HepG2 (cell line): ENCODE results near the gene CDC42BPG. TPM values are rescaled to one million over a fixed set of nuclear protein-coding genes. Genes with fewer than 3 reads are reported as not detected.

Experiments
- ARID2 ChIP-seq: sonication (generic); formaldehyde crosslinking; IDR thresholded peaks from 2 replicates; pipeline ENCODE4 v1.8.1; 2022; ENCODE audit warnings: mild to moderate bottlenecking, missing genetic modification reagents, borderline replicate concordance
- BCL6 ChIP-seq: IDR thresholded peaks from 2 replicates; pipeline ENCODE4 v1.6.1; 2016; ENCODE audit warnings: missing genetic modification reagents, missing compliant biosample characterization
- ELF3 ChIP-seq: IDR thresholded peaks from 2 replicates; pipeline ENCODE4 v1.6.1; 2016; ENCODE audit warnings: missing genetic modification reagents, missing compliant biosample characterization
- HMG20B ChIP-seq: conservative IDR thresholded peaks from 2 replicates; pipeline ENCODE4 v1.6.1; 2016; ENCODE audit warnings: missing genetic modification reagents, missing compliant biosample characterization
- HNF1A ChIP-seq, 2 experiments: sonication (generic) in 1 of 2; formaldehyde crosslinking in 1 of 2; IDR thresholded peaks; 2 replicates each; pipeline versions ENCODE4 v1.4.0 to v1.6.1; 2016 to 2020; ENCODE audit warnings: borderline replicate concordance in 1 of 2, low read depth in 1 of 2, mild to moderate bottlenecking in 1 of 2, missing genetic modification reagents in 1 of 2
- HOXA5 ChIP-seq: sonication (generic); formaldehyde crosslinking; IDR thresholded peaks from 2 replicates; pipeline ENCODE4 v1.4.0; 2020; ENCODE audit warnings: missing genetic modification reagents
- MBD4 ChIP-seq: IDR thresholded peaks from 2 replicates; pipeline ENCODE4 v1.6.1; 2012; ENCODE audit warnings: low read length, inconsistent platforms, borderline replicate concordance
- MBNL3 ChIP-seq: fragments of 250-450 bp; sonication (Bioruptor Pico); conservative IDR thresholded peaks from 2 replicates; pipeline ENCODE4 v1.8.0; 2022; ENCODE audit warnings: mild to moderate bottlenecking, inconsistent platforms
- MED1 ChIP-seq: sonication (generic); formaldehyde crosslinking; IDR thresholded peaks from 2 replicates; pipeline ENCODE4 v1.4.0; 2020; ENCODE audit warnings: missing genetic modification reagents
- POLR2AphosphoS5 ChIP-seq: IDR thresholded peaks from 2 replicates; pipeline ENCODE4 v1.6.1; 2012; ENCODE audit warnings: low read depth, low read length
- PRPF4 ChIP-seq: fragments of 200-400 bp; formaldehyde crosslinking; IDR thresholded peaks from 2 replicates; pipeline ENCODE4 v1.6.1; 2016; ENCODE audit warnings: low read length, low read depth; ENCODE audit not compliant: poor library complexity, severe bottlenecking
- TFDP1 ChIP-seq: IDR thresholded peaks from 2 replicates; pipeline ENCODE4 v1.6.1; 2016; ENCODE audit warnings: missing compliant biosample characterization, missing genetic modification reagents, borderline replicate concordance
- ZBTB4 ChIP-seq: sonication (generic); formaldehyde crosslinking; IDR thresholded peaks from 2 replicates; pipeline ENCODE4 v1.4.0; 2020; ENCODE audit warnings: missing genetic modification reagents, mild to moderate bottlenecking, borderline replicate concordance
- ZKSCAN1 ChIP-seq: fragments of 150-350 bp; IDR thresholded peaks from 2 replicates; pipeline ENCODE4 v1.6.1; 2014; ENCODE audit warnings: low read length
- ZNF101 ChIP-seq: sonication (generic); formaldehyde crosslinking; IDR thresholded peaks from 2 replicates; pipeline ENCODE4 v1.4.0; 2020; ENCODE audit warnings: mild to moderate bottlenecking, low read depth, missing genetic modification reagents, borderline replicate concordance
- ZNF331 ChIP-seq: sonication (generic); formaldehyde crosslinking; IDR thresholded peaks from 2 replicates; pipeline ENCODE4 v1.4.0; 2020; ENCODE audit warnings: missing genetic modification reagents
- ZNF580 ChIP-seq: IDR thresholded peaks from 2 replicates; pipeline ENCODE4 v1.6.1; 2016; ENCODE audit warnings: low read depth, borderline replicate concordance
- ZNF597 ChIP-seq: sonication (generic); formaldehyde crosslinking; IDR thresholded peaks from 2 replicates; pipeline ENCODE4 v1.5.0; 2020; ENCODE audit warnings: missing genetic modification reagents
- ZNF644 ChIP-seq: IDR thresholded peaks from 2 replicates; pipeline ENCODE4 v1.6.1; 2016; ENCODE audit warnings: low read depth
- ZNF7 ChIP-seq: IDR thresholded peaks from 2 replicates; pipeline ENCODE4 v1.6.1; 2016; ENCODE audit warnings: missing biosample characterization, missing genetic modification reagents
- polyA plus RNA-seq, 8 experiments: library from polyadenylated mRNA; depleted of rRNA in 3 of 8; stranded (reverse) in 7 of 8; unstranded in 1 of 8; fragments of >200 nt; fragmentation: Illumina TruSeq in 4 of 8; extraction: Trizol in 4 of 8; gene quantifications; 2 replicates each; pipeline versions ENCODE4 v1.2.1 to v1.2.3, GENCODE V29; 2011 to 2016; ENCODE audit warnings: low read depth in 4 of 8, missing spikeins in 1 of 8, mixed read lengths in 1 of 8; ENCODE audit not compliant: insufficient read depth in 1 of 8
- total RNA-seq, 5 experiments: library from RNA; depleted of rRNA; stranded (reverse); fragments of >200 nt; fragmentation: Illumina TruSeq; extraction: Trizol; gene quantifications; 2 replicates each; pipeline ENCODE4 v1.2.3, GENCODE V29; 2016; ENCODE audit warnings: low read depth in 1 of 5

CDC42BPG gene
- total and polyA plus RNA-seq, 2 of the 13 experiments (the other 11 are each of a cell fraction or from before 2014, with no cell fraction given) = 0.55 to 1.4 TPM

- TF ChIP-seq TFDP1 (CRISPR knock-in tag) (no peak), HMG20B (CRISPR knock-in tag) (no peak), HOXA5 (CRISPR knock-in tag) (0 out of 2 replicates have a peak, but pooled peaks have one; percentile 25), MBNL3 (CRISPR knock-in tag) (no peak), MBD4 (no peak), ZBTB4 (CRISPR knock-in tag) (no peak), HNF1A (IDR thresholded peaks at IDR 0.05; ENCODE audit: low read depth) (no peak), HNF1A (CRISPR knock-in tag; IDR thresholded peaks at IDR 0.05; ENCODE audit: borderline replicate concordance) (no peak), ZNF331 (CRISPR knock-in tag) (peak; percentile 42; the same call in 1 of the 2 replicates), ZNF580 (no peak), ZNF644 (CRISPR knock-in tag) (peak; percentile 36; the same call in 1 of the 2 replicates), ZKSCAN1 (no peak), PRPF4 (no peak), MED1 (CRISPR knock-in tag) (peak; percentile 57), POLR2AphosphoS5 (no peak), ZNF597 (no peak), ZNF101 (CRISPR knock-in tag) (no peak), BCL6 (CRISPR knock-in tag) (peak; percentile 56), ARID2 (CRISPR knock-in tag) (0 out of 2 replicates have a peak, but pooled peaks have one; percentile 73), ZNF7 (no peak), ELF3 (0 out of 2 replicates have a peak, but pooled peaks have one; percentile 18)
Observed at GRCh38 chr11:64870176-64870892, 25.9 kb upstream of the CDC42BPG start (continued).
